ENCODE measurements around the gene STARD7.

Gene STARD7

GRCh38 chr2:96241900-96242611 is 33.4 kb upstream of the STARD7 start (continued):
- no peak for TF ChIP-seq PPARA (CRISPR knock-in tag; IDR thresholded peaks at IDR 0.05; ENCODE audit: borderline replicate concordance)
- TF ChIP-seq ZNF8 (CRISPR knock-in tag; IDR thresholded peaks at IDR 0.05) = no peak

- no peak for ATAC-seq
- TF ChIP-seq ZNF8 (CRISPR knock-in tag; IDR thresholded peaks at IDR 0.05) (no peak), ZNF565 (CRISPR knock-in tag; conservative IDR thresholded peaks at IDR 0.05; ENCODE audit: low read depth) (no peak), ZFP30 (CRISPR knock-in tag; IDR thresholded peaks at IDR 0.05) (no peak), CREB5 (CRISPR knock-in tag; IDR thresholded peaks at IDR 0.05; ENCODE audit: low read depth) (no peak), TOX (CRISPR knock-in tag; IDR thresholded peaks at IDR 0.05; ENCODE audit: borderline replicate concordance) (no peak), ZFP3 (CRISPR knock-in tag; IDR thresholded peaks at IDR 0.05) (no peak), TSHZ2 (CRISPR knock-in tag; IDR thresholded peaks at IDR 0.05) (no peak), CSDC2 (CRISPR knock-in tag; IDR thresholded peaks at IDR 0.05) (no peak), ARNTL (CRISPR knock-in tag; IDR thresholded peaks at IDR 0.05; ENCODE audit: borderline replicate concordance, low read depth) (no peak), ZNF70 (CRISPR knock-in tag; IDR thresholded peaks at IDR 0.05) (no peak), GLIS3 (CRISPR knock-in tag; IDR thresholded peaks at IDR 0.05) (no peak)
Observed at GRCh38 chr2:96241227-96241626, 32.6 kb upstream of the STARD7 start.

- ATAC-seq = no peak
- TF ChIP-seq CREB5 (CRISPR knock-in tag; IDR thresholded peaks at IDR 0.05; ENCODE audit: low read depth) (no peak), TOX (CRISPR knock-in tag; IDR thresholded peaks at IDR 0.05; ENCODE audit: borderline replicate concordance) (no peak), CSDC2 (CRISPR knock-in tag; IDR thresholded peaks at IDR 0.05) (no peak), ZC3H10 (CRISPR knock-in tag; IDR thresholded peaks at IDR 0.05) (no peak), TCF4 (CRISPR knock-in tag; IDR thresholded peaks at IDR 0.05; ENCODE audit: borderline replicate concordance) (no peak), PATZ1 (CRISPR knock-in tag; IDR thresholded peaks at IDR 0.05; ENCODE audit: borderline replicate concordance) (no peak), ISL1 (CRISPR knock-in tag; IDR thresholded peaks at IDR 0.05) (no peak), ZNF70 (CRISPR knock-in tag; IDR thresholded peaks at IDR 0.05) (no peak), BACH2 (CRISPR knock-in tag; IDR thresholded peaks at IDR 0.05; ENCODE audit: borderline replicate concordance) (no peak), ZFP3 (CRISPR knock-in tag; IDR thresholded peaks at IDR 0.05) (no peak), ESRRG (CRISPR knock-in tag; IDR thresholded peaks at IDR 0.05) (no peak), ZNF565 (CRISPR knock-in tag; conservative IDR thresholded peaks at IDR 0.05; ENCODE audit: low read depth) (no peak), RARB (CRISPR knock-in tag; IDR thresholded peaks at IDR 0.05) (no peak), ARNTL (CRISPR knock-in tag; IDR thresholded peaks at IDR 0.05; ENCODE audit: borderline replicate concordance, low read depth) (no peak), ZFP30 (CRISPR knock-in tag; IDR thresholded peaks at IDR 0.05) (no peak), SNAI2 (CRISPR knock-in tag; IDR thresholded peaks at IDR 0.05) (no peak), GLIS3 (CRISPR knock-in tag; IDR thresholded peaks at IDR 0.05) (no peak), TSHZ2 (CRISPR knock-in tag; IDR thresholded peaks at IDR 0.05) (no peak), CSRNP3 (CRISPR knock-in tag; IDR thresholded peaks at IDR 0.05) (no peak)
Observed at GRCh38 chr2:96240341-96241038, 31.9 kb upstream of the STARD7 start.
